Vagina (tissue), 2 donors: ENCODE data around the gene IREB2.

Experiments
- POLR2A ChIP-seq, 2 donors: fragments of 450-650 bp; IDR thresholded peaks; one replicate each; pipeline ENCODE4 v1.6.1; 2017; ENCODE audit warnings: antibody characterized with exemption in 2 of 2, mild to moderate bottlenecking in 2 of 2, moderate library complexity in 2 of 2
- TF ChIP-seq, protein P1 (sequence below), 3 experiments: fragments of 450-650 bp in 2 of 3; fragments of 200-600 bp in 1 of 3; sonication (generic) in 1 of 3; IDR thresholded peaks; one replicate each; pipeline ENCODE4 v1.5.1; 2017 to 2019; ENCODE audit warnings: antibody characterized with exemption in 3 of 3, mild to moderate bottlenecking in 2 of 3, moderate library complexity in 2 of 3

DNA sequence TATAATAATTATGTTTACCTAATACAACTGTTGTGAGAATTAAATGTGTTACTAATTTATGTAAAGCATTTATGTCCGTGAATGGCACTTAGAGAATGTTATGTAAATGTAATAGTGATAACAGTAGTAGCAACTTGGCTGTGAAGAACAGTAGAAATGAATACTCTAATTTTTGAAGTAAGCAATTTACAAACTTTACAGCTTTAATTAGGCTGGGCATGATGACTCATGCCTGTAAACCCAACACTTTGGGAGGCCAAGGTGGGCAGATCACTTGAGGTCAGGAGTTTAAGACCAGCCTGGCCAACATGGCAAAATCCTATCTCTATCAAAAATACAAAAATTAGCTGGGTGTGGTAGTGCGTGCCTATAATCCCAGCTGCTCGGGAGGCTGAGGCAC, 33.9 kb upstream of the IREB2 start:
- TF ChIP-seq, protein P1, sequence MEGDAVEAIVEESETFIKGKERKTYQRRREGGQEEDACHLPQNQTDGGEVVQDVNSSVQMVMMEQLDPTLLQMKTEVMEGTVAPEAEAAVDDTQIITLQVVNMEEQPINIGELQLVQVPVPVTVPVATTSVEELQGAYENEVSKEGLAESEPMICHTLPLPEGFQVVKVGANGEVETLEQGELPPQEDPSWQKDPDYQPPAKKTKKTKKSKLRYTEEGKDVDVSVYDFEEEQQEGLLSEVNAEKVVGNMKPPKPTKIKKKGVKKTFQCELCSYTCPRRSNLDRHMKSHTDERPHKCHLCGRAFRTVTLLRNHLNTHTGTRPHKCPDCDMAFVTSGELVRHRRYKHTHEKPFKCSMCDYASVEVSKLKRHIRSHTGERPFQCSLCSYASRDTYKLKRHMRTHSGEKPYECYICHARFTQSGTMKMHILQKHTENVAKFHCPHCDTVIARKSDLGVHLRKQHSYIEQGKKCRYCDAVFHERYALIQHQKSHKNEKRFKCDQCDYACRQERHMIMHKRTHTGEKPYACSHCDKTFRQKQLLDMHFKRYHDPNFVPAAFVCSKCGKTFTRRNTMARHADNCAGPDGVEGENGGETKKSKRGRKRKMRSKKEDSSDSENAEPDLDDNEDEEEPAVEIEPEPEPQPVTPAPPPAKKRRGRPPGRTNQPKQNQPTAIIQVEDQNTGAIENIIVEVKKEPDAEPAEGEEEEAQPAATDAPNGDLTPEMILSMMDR (IDR thresholded peaks at IDR 0.05), result no peak
- no peak for TF ChIP-seq POLR2A (IDR thresholded peaks at IDR 0.05)
